HCT116 (cell line): ENCODE data around the gene DNAJC28.

ENCODE experiments used
- POLR2A ChIP-seq: IDR thresholded peaks from 2 replicates; pipeline ENCODE4 v1.7.0; 2011; ENCODE audit warnings: borderline replicate concordance; ENCODE audit not compliant: insufficient read depth, insufficient read length; ENCODE audit errors: extremely low read depth
- POLR2AphosphoS5 ChIP-seq: IDR thresholded peaks from 2 replicates; pipeline ENCODE4 v1.6.1; 2011; ENCODE audit warnings: mild to moderate bottlenecking, low read depth, low read length, moderate library complexity
- TF ChIP-seq, protein P1 (sequence below), 3 experiments: fragments of 200-600 bp in 1 of 3; sonication (generic) in 1 of 3; IDR thresholded peaks in 2 of 3; conservative IDR thresholded peaks in 1 of 3; 2 replicates each; pipeline ENCODE4 v1.5.1; 2012 to 2017; ENCODE audit warnings: low read depth in 2 of 3, low read length in 2 of 3, antibody characterized with exemption in 1 of 3, borderline replicate concordance in 1 of 3, control low read depth in 1 of 3, mild to moderate bottlenecking in 1 of 3, mixed read lengths in 1 of 3, mixed run types in 1 of 3, moderate library complexity in 1 of 3; ENCODE audit not compliant: insufficient read depth in 1 of 3
- TF ChIP-seq, protein P2 (sequence below): IDR thresholded peaks from 2 replicates; pipeline ENCODE4 v1.6.1; 2011; ENCODE audit warnings: mild to moderate bottlenecking, low read length, moderate library complexity; ENCODE audit not compliant: insufficient replicate concordance; ENCODE audit errors: extremely low read depth

DNA sequence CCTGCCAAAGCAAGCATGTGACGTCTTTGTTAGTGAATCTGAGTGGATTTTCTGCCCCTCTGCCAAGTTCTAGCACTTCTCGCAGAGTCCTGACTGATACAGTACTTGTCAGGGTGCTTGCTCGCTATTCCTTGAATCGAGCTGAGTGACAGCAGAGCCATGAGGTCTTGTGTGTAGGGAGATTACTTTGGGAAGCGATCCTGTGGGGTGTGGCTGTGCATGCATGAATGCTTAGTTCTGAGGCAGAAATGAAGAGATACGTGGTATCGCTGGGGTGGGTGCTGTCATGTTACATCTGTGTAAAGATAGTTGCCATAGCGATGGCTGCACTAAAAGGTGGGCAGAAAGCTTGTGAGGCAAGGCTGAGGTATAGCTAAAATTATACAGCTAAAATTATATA lies 19.3 kb upstream of the DNAJC28 start:
- TF ChIP-seq, protein P1, sequence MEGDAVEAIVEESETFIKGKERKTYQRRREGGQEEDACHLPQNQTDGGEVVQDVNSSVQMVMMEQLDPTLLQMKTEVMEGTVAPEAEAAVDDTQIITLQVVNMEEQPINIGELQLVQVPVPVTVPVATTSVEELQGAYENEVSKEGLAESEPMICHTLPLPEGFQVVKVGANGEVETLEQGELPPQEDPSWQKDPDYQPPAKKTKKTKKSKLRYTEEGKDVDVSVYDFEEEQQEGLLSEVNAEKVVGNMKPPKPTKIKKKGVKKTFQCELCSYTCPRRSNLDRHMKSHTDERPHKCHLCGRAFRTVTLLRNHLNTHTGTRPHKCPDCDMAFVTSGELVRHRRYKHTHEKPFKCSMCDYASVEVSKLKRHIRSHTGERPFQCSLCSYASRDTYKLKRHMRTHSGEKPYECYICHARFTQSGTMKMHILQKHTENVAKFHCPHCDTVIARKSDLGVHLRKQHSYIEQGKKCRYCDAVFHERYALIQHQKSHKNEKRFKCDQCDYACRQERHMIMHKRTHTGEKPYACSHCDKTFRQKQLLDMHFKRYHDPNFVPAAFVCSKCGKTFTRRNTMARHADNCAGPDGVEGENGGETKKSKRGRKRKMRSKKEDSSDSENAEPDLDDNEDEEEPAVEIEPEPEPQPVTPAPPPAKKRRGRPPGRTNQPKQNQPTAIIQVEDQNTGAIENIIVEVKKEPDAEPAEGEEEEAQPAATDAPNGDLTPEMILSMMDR (IDR thresholded peaks at IDR 0.05 in 2 of 3, conservative IDR thresholded peaks at IDR 0.05 in 1 of 3; ENCODE audit: borderline replicate concordance in 1 of 3, insufficient read depth in 1 of 3, low read depth in 2 of 3, low read length in 2 of 3): no peak
- no peak for TF ChIP-seq POLR2AphosphoS5
- TF ChIP-seq POLR2A: no peak
- TF ChIP-seq, protein P2, sequence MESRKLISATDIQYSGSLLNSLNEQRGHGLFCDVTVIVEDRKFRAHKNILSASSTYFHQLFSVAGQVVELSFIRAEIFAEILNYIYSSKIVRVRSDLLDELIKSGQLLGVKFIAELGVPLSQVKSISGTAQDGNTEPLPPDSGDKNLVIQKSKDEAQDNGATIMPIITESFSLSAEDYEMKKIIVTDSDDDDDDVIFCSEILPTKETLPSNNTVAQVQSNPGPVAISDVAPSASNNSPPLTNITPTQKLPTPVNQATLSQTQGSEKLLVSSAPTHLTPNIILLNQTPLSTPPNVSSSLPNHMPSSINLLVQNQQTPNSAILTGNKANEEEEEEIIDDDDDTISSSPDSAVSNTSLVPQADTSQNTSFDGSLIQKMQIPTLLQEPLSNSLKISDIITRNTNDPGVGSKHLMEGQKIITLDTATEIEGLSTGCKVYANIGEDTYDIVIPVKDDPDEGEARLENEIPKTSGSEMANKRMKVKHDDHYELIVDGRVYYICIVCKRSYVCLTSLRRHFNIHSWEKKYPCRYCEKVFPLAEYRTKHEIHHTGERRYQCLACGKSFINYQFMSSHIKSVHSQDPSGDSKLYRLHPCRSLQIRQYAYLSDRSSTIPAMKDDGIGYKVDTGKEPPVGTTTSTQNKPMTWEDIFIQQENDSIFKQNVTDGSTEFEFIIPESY: no peak
